GM19452 (cell line): ENCODE data around the gene CIC.

ENCODE experiments used
- ATAC-seq: cut with Tn5 transposase; IDR thresholded peaks from one replicate; pipeline ENCODE4 v1.9.1; 2021; ENCODE audit not compliant: unreplicated experiment

The CIC gene

DNA sequence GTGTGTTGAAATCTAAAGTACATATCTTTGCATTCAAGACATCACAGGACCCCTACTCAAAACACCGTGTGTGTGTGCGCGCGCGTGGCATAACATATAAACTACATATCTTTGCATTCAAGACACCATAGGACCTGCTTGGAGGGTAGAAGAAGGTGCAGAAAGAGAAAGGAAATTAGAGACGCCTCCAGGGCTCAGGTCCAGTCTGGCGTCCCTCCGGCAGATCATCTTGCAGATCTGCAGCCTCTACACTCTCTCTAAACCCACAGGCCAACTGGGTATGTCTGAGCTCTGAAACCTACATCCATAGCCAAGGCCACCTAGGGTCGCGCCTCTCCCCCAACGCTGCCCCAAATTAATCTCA lies 34.0 kb downstream of the CIC start:
- ATAC-seq, result no peak

DNA sequence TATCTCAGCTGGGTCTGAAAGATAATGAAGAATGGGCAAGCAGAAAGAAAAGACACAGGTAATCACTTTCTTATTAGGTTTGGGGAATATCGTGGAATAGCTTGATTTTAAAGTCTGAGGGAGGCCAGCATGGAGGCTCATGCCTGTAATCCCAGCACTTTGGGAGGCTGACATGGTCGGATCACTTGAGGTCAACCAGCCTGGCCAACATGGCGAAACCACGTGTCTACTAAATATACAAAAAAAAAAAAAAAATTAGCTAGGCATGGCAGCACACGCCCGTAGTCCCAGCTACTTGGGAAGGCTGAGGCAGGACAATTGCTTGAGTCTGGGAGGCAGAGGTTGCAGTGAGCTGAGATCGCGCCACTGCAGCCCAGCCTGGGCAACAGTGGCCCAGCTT lies 34.8 kb downstream of the CIC start:
- no peak for ATAC-seq

DNA sequence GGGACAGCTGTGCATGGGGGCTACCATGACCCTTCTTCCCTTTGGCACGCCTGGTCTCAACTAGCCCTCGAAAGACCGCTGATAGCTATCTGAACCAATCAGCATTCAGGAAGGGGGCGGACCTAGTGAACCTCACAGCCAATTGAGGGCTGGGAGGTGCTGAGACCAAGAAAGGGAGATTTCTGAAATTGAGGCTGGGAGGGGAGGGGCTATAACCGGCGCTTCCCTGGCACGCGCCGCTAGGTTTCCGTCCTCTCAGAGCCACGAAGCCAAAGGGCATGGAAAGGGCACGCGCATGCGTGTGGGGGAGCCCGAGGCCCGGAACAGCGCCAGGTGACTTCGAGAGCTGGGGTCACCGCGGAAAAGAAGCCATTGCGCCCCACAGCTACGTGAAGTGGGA lies 37.6 kb downstream of the CIC start:
- ATAC-seq, result no peak

DNA sequence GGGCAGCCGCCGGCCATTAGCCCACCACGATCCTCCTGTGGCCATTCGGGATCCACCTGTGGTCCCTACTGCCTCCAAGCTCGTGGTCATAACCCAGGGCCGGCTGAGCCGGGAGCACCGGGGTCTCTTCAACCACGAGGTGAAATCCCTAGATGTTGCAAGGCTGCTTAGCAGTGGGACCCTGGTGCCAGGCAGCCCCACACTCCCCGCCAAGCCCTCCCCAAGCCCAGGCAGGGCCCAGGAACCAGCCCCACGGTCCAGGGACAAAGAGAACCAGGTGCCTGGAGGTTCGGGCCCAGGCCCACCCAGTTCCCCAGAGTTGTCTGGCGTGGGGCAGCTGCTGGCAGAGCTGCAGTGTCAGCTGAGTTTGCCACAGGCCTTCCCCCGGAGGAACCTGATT lies 40.6 kb downstream of the CIC start:
- ATAC-seq, result no peak

DNA sequence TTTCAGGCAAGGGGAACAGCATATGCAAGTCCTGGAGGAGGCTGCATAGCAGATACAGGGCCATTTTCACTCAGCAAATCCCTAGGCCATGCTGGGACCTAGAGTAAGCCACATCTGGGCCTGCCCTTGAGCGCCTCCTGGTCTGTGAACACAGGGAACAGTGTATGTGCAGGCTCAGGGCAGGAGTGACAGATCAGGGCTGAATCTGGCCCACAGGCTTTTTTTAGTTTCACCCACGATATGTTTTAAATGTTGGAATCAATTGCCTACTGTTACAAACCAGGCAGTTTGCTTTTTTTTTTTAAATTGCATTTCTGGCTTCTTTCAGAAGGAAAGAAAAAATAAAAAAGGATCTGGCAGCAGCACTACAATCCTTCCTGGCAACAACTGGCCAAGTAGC lies 42.6 kb downstream of the CIC start:
- no peak for ATAC-seq

DNA sequence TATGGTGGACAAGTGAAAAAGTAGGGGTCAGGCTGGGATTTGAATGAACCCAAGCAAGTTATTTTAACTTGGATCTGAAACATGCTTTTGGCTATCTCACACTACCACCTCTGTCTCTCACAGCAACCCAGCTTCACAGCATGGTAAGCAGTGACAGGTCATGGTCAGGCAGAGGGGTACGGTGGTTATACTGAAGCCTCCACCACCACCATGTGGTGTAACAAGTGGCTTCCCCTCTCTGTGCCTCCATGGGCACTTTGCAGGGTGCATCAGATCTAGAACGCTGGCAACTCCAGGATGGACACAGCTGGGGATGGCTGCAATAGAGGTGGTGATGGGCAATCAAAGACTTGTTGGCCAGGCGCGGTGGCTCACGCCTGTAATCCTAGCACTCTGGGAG lies 43.3 kb downstream of the CIC start:
- ATAC-seq, result no peak

DNA sequence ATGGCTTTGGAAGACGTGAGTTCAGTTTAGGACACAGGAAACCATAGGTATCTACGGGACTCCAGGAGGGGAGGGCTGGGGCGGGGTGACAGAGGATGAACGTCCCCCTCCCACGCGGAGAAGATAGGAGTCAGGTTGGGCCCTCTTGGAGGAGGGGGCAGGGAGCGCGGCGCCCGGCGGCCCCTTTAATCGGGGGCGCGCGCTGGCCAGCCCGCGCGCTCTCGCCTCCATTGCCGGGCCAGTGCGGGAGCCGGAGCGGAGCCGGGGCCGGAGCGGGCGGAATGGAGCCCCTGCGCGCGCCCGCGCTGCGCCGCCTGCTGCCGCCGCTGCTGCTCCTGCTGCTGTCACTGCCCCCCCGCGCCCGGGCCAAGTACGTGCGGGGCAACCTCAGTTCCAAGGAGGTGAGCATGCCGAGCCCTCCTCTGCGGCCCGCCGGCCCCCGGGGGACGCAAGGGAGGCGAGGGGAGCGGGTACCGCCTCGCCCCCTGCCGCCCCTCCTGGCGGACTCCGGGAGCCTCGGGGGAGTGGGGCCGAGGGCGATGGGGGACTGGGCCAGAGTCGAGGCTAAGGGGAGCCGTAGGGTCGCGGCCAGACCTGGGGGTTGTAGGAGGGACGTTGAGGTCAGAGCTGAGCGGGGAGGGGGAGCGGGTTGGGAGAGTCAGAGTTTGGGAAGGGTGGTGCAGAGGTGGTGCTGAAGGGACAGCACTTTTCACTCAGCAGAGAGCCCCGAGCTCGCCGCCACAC lies 44.2 kb downstream of the CIC start, which contains the start of gene TMEM145:
Gene TMEM145, plus strand, starts transcription at position 214 of the 744 bp plus-strand sequence. Its CDS starts 68 bp downstream, at position 282.
- no peak for ATAC-seq

DNA sequence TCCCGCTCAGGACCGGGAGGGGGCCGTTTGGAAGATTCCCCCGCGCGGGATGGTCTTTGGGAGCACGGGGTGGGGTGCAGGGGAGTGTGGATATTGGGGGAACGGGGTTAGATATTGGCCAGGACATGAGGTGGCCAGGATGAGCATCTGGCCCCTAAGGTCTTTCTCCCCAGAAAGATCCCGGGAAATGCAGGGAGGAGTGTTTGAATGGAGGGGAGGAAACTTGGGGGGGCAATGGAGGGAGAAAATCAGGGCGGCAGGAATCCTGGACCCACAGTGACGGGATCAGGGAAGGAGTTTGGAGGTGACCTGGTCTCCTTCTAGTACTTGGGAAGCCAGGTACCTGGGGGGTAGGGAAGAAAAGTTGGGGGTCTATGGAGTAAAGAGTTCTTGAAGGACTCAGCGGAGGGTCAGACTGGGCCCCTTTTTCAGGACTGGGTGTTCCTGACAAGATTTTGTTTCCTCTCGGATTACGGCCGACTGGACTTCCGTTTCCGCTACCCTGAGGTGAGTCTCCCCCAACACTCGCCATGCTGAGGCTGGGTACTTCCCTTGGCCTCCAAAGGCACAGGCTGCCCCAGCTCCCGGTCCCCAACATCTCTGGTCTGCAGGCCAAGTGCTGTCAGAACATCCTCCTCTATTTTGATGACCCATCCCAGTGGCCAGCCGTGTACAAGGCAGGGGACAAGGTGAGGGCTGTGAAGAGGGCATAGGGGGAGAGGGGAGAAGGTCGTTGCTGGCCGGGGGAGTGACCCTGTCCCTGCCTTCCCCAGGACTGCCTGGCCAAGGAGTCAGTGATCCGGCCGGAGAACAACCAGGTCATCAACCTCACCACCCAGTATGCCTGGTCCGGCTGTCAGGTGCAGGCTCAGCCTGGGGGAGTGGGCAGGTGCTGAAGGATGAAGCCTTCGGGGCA lies 45.0 kb downstream of the CIC start:
- no peak for ATAC-seq

DNA sequence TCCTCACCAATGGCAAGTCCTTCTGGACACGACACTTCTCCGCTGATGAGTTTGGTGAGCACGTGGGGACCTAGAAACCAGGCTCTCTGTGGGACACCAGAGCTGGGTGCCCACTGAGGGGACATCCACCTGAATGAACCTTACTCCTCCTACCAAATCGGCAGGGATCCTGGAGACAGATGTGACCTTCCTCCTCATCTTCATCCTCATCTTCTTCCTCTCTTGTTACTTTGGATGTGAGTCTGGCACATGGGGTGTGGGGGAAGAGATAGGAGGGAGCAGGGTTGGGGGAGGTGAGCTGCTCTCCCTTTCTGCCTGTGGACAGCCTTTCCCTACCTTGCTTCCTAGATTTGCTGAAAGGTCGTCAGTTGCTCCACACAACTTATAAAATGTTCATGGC lies 46.0 kb downstream of the CIC start:
- ATAC-seq, result no peak

DNA sequence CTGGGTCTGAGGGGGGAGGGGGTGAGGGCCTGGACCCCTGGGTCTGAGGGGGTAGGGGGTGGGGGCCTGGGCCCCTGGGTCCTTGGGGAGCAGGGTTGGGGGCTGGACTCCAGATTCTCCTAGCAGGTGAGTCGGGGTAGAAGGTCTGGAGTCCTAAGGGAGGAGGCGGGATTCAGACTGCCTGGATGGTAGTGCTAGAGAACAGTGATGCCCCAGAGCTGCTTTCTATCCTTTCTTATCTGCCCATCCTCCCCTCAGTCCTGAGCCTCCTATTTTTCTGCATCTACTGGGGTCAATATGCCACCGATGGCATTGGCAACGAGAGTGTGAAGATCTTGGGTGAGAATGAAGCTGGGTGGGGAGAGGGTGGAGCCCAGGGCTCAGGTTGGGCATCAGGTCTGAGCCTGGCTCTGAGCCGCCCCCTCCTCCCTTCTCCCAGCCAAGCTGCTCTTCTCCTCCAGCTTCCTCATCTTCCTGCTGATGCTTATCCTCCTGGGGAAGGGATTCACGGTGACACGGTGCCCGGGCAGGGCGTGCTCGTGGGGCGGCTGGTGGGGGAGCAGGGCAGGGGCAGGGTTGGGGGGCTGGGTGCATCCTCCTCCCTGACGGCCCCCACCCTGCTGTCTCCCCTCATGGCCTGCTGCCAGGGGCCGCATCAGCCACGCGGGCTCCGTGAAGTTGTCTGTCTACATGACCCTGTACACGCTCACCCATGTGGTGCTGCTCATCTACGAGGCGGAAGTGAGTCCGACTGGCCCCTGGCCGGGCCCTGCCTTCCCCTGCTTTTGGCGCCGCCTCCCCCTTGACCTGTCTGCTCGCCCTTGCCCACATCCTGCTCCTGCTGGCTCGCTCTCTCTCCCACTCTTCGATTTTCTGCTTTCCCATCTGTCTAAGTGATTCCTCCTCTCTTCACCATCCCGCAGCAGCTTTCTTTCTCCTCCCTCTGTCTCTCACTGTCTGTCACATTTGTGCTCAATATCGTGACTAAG lies 47.5 kb downstream of the CIC start:
- no peak for ATAC-seq

DNA sequence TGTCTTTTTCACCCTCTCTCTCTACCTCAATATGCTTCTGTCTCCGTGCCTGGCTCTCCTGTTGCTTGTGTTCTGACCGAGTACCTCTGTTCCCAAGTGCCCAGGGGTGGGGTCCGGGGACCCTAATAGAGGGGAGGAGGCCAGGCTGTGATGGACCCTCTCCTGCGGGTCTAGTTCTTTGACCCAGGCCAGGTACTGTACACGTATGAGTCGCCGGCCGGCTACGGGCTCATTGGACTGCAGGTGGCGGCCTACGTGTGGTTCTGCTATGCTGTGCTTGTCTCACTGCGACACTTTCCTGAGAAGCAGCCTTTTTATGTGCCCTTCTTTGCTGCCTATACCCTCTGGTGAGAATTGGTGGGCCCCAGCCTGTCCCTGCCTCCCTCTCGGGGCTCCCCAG lies 48.5 kb downstream of the CIC start:
- no peak for ATAC-seq

DNA sequence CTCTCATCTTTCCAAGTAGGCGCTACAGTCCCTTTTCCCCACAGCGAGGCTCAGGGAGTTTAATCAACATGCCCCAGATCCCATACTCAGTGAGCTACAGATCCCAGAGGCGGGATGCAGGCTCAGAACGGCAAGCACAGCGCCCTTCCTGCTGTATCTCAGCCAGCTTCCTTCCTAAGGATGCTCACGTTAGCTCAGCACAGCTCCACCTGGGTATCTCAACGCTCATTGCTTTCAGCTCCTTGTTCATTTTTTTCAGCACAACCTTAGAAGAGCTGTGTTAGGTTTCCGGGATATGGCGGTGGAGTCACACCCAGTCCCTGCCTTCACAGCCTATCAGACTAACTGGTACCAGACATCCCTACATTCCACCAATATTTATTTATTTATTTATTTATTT lies 53.3 kb downstream of the CIC start:
- ATAC-seq, result no peak

DNA sequence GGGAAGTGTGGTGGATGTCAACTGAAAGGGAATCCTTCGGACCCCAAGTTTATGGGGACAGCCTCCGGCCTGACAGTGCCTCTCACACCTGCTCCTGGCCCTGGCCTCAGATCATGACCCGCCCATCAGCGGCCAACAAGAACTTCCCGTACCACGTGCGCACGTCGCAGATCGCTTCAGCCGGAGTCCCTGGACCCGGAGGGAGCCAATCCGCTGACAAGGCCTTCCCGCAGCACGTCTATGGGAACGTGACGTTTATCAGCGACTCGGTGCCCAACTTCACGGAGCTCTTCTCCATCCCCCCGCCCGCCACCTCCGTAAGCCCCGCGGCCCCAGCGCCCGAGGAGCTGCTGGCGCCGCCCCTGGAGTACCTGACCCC lies 54.4 kb downstream of the CIC start:
- ATAC-seq, result no peak

DNA sequence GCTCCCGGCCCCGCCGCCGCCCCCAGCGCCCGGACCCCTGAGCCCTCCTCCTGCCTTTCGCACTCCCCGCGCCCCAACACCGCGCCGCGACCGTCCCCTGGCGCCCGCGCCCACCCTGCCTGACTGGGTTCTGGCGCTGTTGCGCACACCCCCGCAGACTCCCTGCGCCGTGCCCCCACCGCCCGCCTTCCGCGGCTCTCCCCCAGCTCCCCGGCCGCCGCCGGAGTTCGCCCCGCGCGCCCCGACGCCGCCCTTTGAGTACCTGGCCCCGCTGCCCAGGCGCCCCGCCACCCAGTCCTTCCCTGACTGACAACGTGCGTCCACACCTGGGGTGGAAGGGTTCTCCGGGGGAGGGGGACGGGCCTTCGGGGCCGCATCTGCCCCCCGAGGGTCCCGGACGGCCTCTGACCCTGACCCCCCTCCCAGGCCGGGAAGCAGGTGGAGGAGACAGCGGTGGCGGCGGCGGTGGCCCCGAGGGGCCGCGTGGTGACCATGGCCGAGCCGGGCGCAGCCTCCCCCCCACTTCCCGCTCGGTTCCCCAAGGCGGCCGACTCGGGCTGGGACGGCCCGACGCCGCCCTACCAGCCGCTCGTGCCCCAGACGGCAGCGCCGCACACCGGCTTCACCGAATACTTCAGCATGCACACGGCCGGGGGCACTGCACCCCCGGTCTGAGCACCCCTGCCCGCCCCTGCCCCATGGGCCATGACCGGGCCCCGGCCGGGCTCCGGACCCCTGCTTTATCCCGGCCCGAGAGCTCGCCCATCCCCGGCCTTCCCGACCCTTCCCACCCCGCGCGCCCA lies 55.0 kb downstream of the CIC start:
- no peak for ATAC-seq

DNA sequence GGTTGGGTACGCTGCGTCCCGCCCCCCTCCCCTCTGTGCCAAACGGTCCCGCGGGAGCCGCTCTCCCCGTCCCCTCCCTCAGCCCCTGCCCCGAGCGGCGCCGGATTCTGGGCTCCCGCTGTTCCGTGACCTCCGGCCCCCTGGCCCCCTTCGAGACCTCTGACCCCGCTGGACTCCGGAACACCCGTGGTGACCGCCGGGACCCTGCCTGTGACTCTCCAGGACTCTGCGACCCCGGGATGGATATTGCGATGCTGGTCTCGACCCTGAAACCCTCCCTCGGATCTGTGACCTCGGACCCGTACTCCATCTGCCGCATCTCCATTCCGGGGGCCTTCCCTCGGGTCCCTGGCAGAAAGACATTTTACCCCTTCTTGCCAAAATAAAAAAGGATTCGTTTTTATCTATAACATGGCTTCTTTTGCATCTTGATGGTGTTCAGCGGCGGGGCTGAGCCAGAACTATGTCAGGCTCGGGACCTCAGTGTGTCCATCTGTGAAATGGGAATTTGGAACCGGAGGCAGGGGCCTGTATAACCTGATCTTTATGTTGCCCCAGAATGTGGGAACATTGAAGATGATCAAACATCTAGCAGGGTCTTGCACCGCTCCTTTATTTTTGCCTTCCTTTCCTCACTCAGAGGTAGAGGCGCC lies 55.7 kb downstream of the CIC start:
- ATAC-seq, result no peak

DNA sequence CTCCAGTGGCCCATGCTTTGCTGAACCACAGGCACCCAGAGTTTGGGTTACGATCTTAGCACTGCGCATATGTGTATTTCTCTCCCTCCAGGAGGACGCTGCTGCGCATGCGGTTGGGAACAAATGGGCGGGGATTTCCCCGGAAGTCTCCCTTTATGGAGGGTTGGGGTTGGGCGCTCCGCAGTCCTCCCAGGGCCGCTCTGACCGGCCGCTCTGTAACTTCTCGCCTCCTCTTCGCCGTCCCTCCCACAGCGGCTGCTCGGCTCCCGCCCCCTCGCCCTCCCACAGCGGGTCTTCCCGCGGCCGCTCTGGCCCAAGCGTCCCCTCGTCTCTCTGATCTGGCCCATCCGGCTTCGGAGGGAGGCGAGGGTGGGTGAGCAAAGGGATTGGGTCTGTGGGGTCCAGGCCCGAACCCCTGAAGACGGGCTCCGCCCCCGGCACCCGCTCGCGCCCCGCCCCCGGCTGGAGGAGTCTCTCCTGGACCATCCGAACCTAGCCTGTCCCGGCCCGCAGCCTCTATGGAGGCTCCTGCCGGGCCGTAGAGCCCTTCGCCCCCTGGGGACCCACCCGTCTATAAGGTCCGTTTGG lies 56.4 kb downstream of the CIC start, which contains the start of gene MEGF8:
Gene MEGF8, plus strand, starts transcription at position 328 of the 588 bp plus-strand sequence. CDS start 609 bp downstream, outside the sequence.
- peak; percentile 88 for ATAC-seq

DNA sequence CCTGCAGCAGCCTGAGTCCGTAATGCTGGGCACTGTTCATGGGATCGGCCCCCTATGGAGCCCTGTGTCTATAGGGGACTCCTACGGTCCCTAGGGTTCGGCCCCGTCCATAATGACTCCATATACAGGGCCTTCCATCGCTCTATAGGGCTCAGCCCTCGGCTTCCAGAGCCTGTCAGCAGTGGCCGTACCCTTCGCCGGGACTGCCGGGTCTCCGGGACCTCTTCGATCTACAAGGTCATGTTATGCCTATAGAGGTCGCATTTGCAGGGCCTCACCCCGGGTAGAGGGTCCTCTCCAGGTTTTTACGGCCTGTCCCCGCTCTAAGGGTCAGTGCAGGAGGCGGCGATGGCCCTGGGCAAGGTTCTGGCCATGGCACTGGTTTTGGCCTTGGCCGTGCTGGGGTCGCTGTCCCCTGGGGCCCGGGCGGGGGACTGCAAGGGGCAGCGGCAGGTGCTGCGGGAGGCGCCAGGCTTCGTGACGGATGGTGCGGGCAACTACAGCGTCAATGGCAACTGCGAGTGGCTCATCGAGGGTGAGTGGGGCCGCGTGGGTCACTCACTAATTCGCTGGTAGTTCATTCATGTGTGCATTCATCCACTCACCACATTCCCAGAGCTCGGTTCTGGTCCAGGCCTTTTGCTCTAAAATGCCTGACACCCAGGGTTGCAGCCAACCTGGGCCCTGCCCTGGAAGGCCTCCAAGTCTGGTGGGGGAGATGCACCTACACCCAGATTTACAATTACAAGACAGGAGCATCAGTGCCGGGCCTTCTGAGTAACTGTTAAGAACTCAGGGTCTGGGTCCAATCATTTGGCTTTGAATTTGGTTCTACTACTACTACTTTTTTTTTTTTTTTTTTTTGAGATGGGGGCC lies 57.1 kb downstream of the CIC start:
- peak; percentile 10 for ATAC-seq

DNA sequence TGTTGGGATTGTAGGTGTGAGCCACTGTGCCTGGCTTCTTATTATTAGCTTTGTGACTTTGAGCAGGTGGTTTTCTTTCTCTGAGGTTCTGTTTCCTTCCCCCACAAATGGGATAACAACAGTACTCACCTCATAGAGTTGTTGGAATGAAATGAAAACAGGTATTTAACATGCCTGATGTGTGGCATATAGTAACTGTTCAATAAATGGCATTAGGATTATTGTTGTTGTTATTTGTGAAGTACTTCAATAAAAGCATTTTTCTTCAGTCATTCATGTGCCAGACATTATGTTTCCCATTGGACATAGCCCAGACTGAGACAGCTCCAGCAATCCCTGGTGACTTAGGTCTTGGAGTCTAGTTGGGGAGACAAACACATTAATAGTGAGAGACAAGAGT lies 57.9 kb downstream of the CIC start:
- ATAC-seq, result no peak
